ENCODE measurements around the gene PTMA.

PTMA gene

GRCh38 chr2:231674587-231675338 is 33.6 kb upstream of the PTMA start:
- peak; percentile 29 to 46 (median 40) for DNase-seq (ENCODE audit: low read depth in 2 of 3, low spot score in 2 of 3)

GRCh38 chr2:231676243-231676642 is 32.1 kb upstream of the PTMA start:
- no peak for DNase-seq (ENCODE audit: low read depth in 2 of 3, low spot score in 2 of 3)

GRCh38 chr2:231677632-231678104 is 30.7 kb upstream of the PTMA start:
- peak; percentile 54 to 68 (median 63) for DNase-seq (ENCODE audit: low read depth in 2 of 3, low spot score in 2 of 3)

- DNase-seq (ENCODE audit: low read depth in 2 of 3, low spot score in 2 of 3), result no peak
These were observed 28.4 kb upstream of the PTMA start for GRCh38 chr2:231679908-231680284.

GRCh38 chr2:231680285-231680991 is 27.9 kb upstream of the PTMA start:
- DNase-seq (ENCODE audit: low read depth in 2 of 3, low spot score in 2 of 3), result no peak

- DNase-seq (ENCODE audit: low read depth in 2 of 3, low spot score in 2 of 3), result no peak
These were observed 27.1 kb upstream of the PTMA start for GRCh38 chr2:231680992-231681852.

- no peak for DNase-seq (ENCODE audit: low read depth in 2 of 3, low spot score in 2 of 3)
These were observed 25.6 kb upstream of the PTMA start for GRCh38 chr2:231682603-231683291.

- no peak for DNase-seq (ENCODE audit: low read depth in 2 of 3, low spot score in 2 of 3)
These were observed 24.8 kb upstream of the PTMA start for GRCh38 chr2:231683292-231684235.

- no peak for DNase-seq (ENCODE audit: low read depth in 2 of 3, low spot score in 2 of 3)
These were observed 23.8 kb upstream of the PTMA start for GRCh38 chr2:231684314-231685223.

GRCh38 chr2:231685349-231686191 is 22.8 kb upstream of the PTMA start:
- DNase-seq (ENCODE audit: low read depth in 2 of 3, low spot score in 2 of 3), result no peak

GRCh38 chr2:231686192-231687100 is 21.9 kb upstream of the PTMA start:
- no peak for DNase-seq (ENCODE audit: low read depth in 2 of 3, low spot score in 2 of 3)

- peak in 2 of 3 experiments; percentile 50 to 52 for DNase-seq (ENCODE audit: low read depth in 2 of 3, low spot score in 2 of 3)
These were observed 21.0 kb upstream of the PTMA start for GRCh38 chr2:231687133-231687852.

- DNase-seq (ENCODE audit: low read depth in 2 of 3, low spot score in 2 of 3), result no peak
These were observed 20.4 kb upstream of the PTMA start for GRCh38 chr2:231687961-231688360.

GRCh38 chr2:231688719-231689118 is 19.6 kb upstream of the PTMA start:
- no peak for DNase-seq (ENCODE audit: low read depth in 2 of 3, low spot score in 2 of 3)

- no peak for DNase-seq (ENCODE audit: low read depth in 2 of 3, low spot score in 2 of 3)
These were observed 19.0 kb upstream of the PTMA start for GRCh38 chr2:231689124-231689893.
